GM19397 (cell line): ENCODE measurements around the gene TFRC.
"Not testable (repeated sequence)": the region's sequence is repeated elsewhere in the genome, so short reads cannot be mapped to it uniquely, and the experiment has no call there.

Source experiments
- ATAC-seq: cut with Tn5 transposase; IDR thresholded peaks from one replicate; pipeline ENCODE4 v1.9.1; 2021; ENCODE audit warnings: mild to moderate bottlenecking, moderate library complexity; ENCODE audit not compliant: unreplicated experiment

TFRC gene

DNA sequence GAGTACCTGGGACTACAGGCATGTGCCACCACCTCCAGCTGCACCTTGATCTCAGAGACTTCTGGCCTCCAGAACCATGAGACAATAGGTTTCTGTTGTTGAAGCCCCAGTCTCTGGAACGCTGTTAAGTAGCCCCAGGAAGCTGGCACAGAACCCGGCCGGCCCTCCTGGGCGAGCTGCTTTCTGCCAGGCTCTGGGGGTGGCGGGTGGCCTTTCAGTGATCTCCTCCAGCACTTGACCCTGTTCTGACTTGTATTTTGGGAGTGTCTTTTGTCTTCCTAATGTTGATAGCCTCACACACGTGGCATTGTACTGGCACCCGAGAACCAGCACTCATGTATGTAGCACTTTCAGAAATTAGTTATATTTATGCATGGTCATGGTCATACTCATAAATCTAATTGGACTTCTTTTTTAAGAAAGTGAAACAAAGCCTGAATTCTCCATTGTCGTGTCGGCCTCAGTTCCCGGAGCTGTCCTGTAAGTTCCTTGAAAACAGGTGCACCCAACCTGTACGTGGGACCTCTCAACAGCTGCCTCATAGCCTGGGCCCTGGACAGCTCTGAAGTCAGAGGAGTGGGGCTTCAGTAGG, 74.0 kb downstream of the TFRC start:
- ATAC-seq: no peak

DNA sequence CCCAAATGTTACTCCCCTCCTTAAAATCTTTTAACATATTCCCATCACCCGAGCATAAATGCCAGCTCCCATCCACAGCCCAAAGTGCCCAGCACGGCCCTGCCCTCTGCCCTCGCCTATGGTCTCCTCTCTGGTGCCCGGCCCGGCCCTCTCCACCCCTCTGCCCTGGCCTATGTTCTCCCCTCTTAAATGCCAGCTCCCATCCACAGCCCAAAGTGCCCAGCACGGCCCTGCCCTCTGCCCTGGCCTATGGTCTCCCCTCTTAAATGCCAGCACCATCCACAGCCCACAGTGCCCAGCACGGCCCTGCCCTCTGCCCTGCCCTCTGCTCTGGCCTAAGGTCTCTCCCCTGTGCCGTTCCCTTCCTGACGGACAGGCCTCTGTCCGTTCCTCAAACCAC, 76.6 kb downstream of the TFRC start:
- ATAC-seq: not testable (repeated sequence)

DNA sequence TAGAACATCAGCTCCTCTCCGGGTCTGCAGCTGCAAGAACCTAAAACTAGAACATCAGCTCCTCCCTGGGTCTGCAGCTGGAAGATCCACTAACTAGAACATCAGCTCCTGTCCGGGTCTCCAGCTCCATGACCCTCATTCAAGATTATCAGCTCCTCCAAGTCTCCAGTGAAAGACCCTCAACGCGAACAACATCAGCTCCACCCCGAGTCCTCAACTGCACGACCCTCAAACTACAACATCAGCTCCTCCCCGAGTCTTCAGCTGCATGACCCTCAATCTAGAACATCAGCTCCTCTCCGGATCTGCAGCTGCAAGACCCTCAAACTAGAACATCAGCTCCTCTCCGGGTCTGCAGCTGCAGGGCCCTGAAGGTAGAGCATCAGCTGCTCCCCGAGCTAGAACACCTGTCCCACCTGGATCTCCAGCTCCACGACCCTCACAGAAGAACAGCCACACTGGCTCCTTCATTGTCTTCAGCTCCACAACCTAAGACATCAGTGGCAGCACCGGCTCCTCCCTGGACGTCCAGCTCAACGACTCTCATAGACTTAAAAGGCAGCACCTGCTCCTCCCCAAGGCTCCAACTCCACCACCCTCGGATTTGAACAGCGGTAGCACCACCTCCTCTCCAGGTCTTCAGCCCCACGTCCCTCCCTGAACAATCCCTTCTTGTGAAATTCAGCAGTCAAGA, 77.4 kb downstream of the TFRC start:
- not testable (repeated sequence) for ATAC-seq

DNA sequence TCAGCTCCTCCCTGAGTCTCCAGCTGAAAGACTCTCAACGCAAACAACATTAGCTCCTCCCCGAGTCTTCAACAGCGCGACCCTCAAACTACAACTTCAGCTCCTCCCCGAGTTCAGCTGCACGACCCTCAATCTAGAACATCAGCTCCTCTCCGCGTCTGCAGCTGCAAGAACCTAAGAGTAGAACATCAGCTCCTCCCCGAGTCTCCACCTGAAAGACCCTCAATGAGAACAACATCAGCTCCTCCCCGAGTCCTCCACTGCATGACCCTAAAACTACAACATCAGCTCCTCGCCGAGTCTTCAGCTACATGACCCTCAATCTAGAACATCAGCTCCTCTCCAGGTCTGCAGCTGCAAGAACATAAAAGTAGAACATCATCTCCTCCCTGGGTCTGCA, 78.3 kb downstream of the TFRC start:
- ATAC-seq: no peak

DNA sequence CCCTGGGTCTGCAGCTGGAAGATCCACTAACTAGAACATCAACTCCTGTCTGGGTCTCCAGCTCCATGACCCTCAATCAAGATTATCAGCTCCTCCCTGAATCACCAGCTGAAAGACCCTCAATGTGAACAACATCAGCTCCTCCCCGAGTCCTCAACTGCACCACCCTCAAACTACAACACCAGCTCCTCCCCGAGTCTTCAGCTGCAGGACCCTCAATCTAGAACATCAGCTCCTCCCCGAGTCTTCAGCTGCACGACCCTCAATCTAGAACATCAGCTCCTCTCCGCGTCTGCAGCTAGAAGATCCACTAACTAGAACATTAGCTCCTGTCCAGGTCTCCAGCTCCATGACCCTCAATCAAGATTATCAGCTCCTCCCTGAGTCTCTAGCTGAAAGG, 79.2 kb downstream of the TFRC start:
- not testable (repeated sequence) for ATAC-seq

DNA sequence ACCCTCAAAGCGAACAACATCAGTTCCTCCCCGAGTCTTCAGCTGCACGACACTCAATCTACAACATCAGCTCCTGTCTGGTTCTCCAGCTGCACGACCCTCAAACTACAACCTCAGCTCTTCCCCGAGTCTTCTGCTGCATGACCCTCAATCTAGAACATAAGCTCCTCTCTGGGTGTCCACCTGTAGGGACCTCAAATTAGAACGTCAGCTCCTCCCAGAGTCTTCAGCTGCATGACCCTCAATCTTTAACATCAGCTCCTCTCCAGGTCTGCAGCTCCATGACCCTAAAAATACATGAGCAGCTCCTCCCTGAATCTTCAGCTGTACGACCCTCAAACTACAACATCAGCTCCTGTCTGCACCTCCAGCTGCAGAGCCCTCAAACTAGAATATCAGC, 80.7 kb downstream of the TFRC start:
- ATAC-seq: not testable (repeated sequence)

DNA sequence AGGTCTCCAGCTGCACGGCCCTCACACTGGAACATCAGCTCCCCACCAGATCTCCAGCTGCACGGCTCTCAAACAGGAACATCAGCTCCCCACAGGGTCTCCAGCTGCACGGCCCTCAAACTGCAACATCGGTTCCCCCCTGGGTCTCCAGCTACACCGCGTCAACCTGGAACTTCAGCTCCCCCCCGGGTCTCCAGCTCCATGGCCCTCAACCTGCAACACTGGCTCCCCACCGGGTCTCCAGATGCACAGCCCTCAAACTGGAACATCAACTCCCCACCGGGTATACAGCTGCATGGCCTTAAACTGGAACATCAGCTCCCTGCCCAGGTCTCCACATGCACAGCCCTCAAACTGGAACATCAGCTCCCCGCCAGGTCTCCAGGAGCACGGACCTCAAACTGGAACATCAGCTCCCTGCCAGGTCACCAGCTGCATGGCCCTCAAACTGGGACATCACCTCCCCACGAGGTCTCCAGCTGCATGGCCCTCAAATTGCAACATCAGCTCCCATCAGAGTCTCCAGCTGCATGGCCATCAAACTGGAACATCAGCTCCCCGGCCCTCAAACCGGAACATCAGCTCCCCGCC, 81.4 kb downstream of the TFRC start:
- ATAC-seq: not testable (repeated sequence)

DNA sequence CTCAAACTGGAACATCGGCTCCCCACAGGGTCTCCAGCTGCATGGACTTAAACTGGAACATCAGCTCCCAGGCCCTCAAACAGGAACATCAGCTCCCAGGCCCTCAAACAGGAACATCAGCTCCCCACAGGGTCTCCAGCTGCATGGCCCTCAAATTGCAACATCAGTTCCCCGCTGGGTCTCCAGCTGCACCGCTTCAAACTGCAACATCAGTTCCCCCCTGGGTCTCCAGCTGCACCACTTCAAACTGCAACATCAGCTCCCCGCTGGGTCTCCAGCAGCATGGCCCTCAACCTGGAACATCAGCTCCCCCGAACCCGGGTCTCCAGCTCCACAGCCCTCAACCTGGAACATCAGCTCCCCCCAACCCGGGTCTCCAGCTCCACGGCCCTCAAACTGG, 82.0 kb downstream of the TFRC start:
- no peak for ATAC-seq
